Measurements from ENCODE around the gene NFKBIE. TPM values are rescaled to one million over a fixed set of nuclear protein-coding genes. Genes with fewer than 3 reads are reported as not detected.

Gene NFKBIE
- total and polyA plus RNA-seq, 9 of the 15 experiments (the other 6 are each of a cell fraction or from before 2014, with no cell fraction given) = 2.1 to 16.4 (median 11.7) TPM

- TF ChIP-seq PHB2 (IDR thresholded peaks at IDR 0.05; ENCODE audit: low read depth) = no peak
- no peak for TF ChIP-seq PRPF4 (IDR thresholded peaks at IDR 0.05; ENCODE audit: insufficient read depth, low read depth, low read length, poor library complexity, severe bottlenecking)
- no peak; the same call in none of the 2 replicates for TF ChIP-seq FOXP4 (CRISPR knock-in tag; IDR thresholded peaks at IDR 0.05; ENCODE audit: borderline replicate concordance)
- peak; percentile 8; the same call in 1 of the 2 replicates for TF ChIP-seq EP300 (IDR thresholded peaks at IDR 0.05; ENCODE audit: low read length)
- no peak for TF ChIP-seq ZNF696 (CRISPR knock-in tag; conservative IDR thresholded peaks at IDR 0.05)
- 0 out of 2 replicates have a peak, but pooled peaks have one; percentile 13 for TF ChIP-seq ZNF586 (CRISPR knock-in tag; conservative IDR thresholded peaks at IDR 0.05)
- TF ChIP-seq ZNF354B (CRISPR knock-in tag; IDR thresholded peaks at IDR 0.05) = no peak
- TF ChIP-seq HMBOX1 (IDR thresholded peaks at IDR 0.05) = no peak
- TF ChIP-seq TCF3 (CRISPR knock-in tag; IDR thresholded peaks at IDR 0.05) = peak; percentile 53
- no peak for TF ChIP-seq NCOA1 (IDR thresholded peaks at IDR 0.05; ENCODE audit: low read depth)
- TF ChIP-seq TSHZ1 (CRISPR knock-in tag; IDR thresholded peaks at IDR 0.05) = no peak
- no peak for TF ChIP-seq RBM34 (IDR thresholded peaks at IDR 0.05; ENCODE audit: borderline replicate concordance, insufficient read depth, low read length)
- no peak for TF ChIP-seq NCOA4 (IDR thresholded peaks at IDR 0.05; ENCODE audit: partially characterized antibody)
- TF ChIP-seq HNRNPLL (IDR thresholded peaks at IDR 0.05; ENCODE audit: low read depth, low read length, poor library complexity, severe bottlenecking) = no peak
- TF ChIP-seq PPARD (CRISPR knock-in tag; IDR thresholded peaks at IDR 0.05) = no peak
- no peak for TF ChIP-seq RBBP5 (IDR thresholded peaks at IDR 0.05; ENCODE audit: borderline replicate concordance, insufficient read depth, low read length, poor library complexity, severe bottlenecking)
- 0 out of 2 replicates have a peak, but pooled peaks have one; percentile 22 for TF ChIP-seq ELF4 (CRISPR knock-in tag; IDR thresholded peaks at IDR 0.05)
- peak; percentile 56; the same call in 1 of the 2 replicates for TF ChIP-seq ZBTB33 (CRISPR knock-in tag; IDR thresholded peaks at IDR 0.05)
- TF ChIP-seq NFYB (IDR thresholded peaks at IDR 0.05; ENCODE audit: extremely low read depth, insufficient read length) = no peak
- no peak for TF ChIP-seq HDAC3 (IDR thresholded peaks at IDR 0.05; ENCODE audit: borderline replicate concordance, partially characterized antibody)
Measured at GRCh38 chr6:44237813-44238433, 27.4 kb downstream of the NFKBIE start (continued).
